HG02870 (cell line): Measurements from ENCODE around the gene CCR1.
"Not testable (repeated sequence)": the region's sequence is repeated elsewhere in the genome, so short reads cannot be mapped to it uniquely, and the experiment has no call there.

ENCODE experiments used
- ATAC-seq: cut with Tn5 transposase; IDR thresholded peaks from one replicate; pipeline ENCODE4 v1.9.1; 2021; ENCODE audit warnings: mild to moderate bottlenecking, moderate library complexity; ENCODE audit not compliant: unreplicated experiment

The CCR1 gene

DNA sequence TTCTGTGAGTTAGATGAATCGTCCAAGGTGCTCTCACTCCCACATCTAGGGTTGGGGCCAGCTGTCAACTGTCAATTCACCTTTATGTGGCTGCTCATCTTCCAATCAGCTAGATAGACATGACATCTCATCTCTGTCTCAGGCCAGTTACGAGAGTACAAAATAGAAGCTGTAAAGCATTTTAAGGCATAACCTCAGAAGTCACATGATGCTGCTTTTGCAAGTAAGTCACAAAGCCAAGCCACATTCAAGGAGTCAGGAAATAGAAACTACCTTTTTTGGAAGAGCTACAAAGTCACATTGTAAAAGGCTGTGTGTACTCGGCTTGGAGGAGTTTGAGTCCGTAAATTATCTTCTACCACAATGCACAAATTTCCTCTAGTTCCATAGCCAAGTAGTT, 5.1 kb upstream of the CCR1 start:
- no peak for ATAC-seq

DNA sequence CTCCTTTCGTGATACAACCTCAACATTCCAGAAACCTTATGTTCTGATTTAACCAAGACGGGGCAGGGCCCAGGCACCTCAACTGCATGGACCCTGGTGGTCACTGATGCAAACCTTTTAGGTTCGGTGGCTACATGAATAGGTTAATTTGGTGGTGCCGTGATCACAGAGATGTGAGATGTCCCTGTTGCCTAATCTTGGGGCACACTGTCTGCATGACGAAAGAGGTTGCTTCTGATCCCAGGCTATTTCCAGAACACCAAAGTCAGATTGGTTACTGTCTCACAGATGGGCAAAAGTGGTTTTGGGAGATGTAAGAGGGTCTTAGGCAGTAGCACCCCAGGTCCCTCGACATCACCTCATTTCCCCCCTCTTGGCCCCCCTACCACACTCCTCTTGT, 4.0 kb upstream of the CCR1 start:
- ATAC-seq = no peak

DNA sequence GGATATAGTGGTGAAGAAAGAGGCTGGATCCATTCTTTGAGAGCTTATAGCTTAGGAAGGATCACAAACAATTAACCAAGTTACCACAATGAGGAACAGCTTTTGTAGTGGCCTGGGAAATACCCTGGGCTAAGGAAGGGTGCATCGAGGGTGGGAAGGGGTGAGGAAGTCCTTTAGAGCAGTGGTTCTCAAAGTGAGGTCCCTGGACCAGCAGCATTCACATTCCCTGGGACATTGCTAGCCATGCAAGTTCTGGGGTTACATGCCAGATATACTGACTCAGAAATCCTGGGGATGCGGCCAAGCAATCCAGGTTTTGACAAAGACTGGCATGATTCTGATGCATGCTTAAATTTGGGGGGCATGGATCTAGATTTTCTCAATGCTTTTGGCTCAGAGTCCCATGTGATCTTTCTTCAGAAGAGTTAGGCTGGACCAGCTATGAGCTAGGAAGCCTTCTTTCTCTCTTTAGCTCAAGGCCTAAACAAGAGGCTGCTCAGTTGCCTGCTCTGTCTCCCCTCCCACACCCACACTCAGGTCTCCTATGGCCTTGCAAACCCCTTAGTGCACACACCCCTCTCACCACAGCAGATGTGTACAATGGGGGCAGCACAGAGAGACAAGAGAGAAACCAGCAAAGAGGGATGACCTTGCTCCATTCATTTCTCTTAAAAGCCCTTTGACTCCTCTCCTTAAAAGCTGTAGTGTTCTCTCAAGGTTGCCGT, 1.8 kb upstream of the CCR1 start:
- ATAC-seq = no peak

DNA sequence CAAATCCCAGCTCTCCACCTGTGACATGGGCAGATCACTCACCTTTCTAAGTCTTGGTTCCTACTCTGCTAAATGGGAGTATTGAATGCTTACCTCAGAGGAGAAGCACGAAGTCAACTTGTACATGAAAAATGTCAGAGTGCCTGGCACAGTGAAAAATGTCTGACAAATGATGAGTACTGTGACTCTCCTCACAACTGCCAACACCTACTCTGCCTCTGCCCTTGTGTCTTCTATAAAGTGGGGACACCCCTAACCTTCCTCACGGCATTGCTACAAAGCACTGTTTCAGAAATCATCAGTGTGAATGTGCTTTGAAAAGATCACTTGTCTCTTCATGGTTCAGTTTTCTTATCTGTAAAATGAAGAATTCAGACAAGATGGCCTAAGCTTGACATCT, 940 bp upstream of the CCR1 start:
- ATAC-seq = no peak

DNA sequence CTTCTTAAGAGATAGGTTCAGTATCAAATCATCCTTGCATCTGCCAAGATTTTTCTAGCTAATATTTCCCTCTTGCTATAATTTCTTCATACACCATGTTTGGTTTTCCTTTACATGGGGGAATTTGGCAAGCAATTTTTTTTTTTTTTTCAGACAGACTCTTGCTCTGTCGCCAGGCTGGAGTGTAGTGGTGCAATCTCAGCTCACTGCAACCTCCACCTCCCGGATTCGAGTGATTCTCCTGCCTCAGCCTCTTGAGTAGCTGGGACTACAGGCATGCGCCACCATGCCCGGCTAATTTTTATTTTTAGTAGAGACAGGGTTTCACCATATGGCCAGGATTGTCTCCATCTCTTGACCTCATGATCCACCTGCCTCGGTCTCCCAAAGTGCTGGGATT, 599 bp downstream of the CCR1 start:
- ATAC-seq = not testable (repeated sequence)

DNA sequence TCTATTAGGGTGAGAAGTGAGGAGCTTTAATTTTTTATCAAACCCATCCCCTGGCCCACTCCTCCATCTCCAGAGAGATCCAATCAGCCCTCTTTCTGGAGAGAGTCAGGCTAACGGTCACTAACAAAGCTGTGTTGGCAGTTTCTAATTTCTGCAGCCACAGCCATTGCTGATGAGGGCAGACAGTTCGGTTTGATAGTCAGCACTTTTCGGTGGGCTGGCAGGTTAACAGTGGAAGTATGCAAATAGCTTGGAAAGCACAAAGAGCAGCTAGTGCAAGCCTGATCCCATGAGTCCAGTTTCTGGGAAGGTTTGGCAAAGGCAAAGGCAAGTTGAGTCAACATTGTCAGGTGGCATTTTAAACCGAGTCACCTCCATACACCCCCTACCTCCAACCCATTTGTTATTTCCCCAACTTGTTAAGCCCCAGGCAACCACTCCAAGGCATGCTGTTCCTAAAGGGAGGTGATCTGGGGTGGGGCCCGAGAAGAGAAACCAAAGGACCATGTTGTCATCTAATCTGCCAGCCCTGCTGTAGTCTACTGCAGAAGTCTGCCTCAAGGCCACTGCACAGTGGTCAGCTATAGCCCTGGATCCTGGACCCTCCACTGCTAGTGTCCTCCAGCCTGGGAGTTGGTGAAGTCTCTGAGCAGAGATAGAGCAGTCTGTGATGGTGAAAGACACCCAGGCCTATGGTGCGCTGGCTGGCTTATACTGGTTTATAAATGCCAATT, 1.7 kb downstream of the CCR1 start:
- no peak for ATAC-seq

DNA sequence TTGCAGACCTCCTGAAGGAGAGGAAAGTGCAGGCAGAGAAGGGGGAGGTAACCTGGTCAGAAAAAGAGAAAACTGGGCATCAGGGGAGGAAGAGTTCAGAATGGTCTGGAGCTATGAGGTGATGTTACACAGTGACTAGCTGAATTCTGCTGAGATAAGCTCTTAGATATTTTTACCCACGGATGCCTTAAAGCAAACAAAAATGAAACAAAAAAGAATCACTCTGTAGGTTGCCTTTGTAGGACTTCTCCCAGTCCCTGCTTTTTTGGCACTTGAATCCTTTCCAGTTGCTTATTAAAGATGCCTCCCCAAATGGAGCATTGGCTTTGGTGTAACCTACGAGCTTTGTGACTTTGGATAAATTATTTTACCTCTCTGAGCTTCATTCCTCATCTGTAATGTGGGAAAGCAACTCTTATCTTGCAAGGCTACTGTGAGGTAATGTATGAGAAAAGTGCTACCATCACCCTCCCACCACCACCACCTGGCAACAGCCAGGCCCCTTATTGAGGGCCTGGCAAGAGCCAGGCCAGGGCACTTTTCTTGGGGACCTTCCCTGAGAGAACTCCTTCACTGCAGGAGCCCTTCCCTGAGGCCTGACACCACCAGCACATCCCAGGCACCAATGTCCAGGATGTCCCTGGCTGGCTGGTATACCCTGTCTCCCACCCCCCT, 2.7 kb downstream of the CCR1 start:
- no peak for ATAC-seq

DNA sequence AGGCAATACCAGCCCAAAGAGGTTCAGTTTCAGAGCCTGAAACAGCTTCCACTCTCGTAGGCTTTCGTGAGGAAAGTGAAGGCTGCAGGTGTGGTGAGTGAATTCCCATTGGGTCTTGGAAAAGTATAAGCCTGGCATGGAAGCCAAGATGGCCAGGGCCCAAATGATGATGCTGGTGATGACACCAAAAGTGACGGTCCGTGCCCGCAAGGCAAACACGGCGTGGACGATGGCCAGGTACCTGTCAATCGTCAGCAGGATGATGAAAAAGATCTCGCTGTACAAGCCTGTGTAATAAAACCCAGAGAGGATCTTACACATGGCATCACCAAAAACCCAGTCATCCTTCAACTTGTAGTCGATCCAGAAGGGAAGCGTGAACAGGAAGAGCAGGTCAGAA, 4.4 kb downstream of the CCR1 start:
- no peak for ATAC-seq

DNA sequence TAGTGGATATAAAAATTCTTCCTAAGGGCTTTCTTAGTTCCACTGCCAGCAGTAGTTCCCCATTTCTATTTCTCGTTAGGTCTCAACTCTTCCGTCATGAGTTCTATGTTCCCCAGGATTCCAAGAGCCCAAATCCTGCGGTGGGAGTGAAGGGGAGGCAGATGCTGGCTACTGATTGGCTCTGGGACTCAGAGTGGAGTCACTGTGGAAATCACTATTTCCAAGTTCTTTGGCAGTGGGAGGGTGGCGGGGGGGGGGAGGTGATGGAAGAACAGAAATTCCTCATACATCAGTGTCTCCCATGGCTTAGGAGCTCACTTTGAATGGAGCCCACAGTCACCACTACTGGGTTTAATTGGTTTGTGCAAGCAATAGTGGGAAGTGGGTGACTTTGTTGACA, 5.6 kb downstream of the CCR1 start:
- no peak for ATAC-seq

DNA sequence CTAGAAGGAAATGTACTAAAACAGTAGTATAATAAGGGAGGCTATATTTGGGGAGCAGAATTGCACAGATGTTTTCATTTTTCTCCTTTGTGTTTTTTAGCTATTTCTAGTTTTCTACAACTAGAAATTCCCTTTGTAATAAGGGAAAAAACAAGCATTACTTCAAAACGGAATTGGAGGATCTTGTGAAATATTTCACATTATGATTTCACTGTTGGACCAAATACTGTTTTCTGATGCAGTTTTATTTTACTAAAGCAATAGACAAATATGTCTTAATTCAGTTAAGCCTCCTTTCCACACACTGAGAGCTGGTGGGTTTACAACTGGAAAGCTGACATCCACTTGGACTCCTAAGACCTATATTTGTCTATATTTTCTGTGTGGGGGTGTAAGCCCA, 7.3 kb downstream of the CCR1 start:
- ATAC-seq = no peak

DNA sequence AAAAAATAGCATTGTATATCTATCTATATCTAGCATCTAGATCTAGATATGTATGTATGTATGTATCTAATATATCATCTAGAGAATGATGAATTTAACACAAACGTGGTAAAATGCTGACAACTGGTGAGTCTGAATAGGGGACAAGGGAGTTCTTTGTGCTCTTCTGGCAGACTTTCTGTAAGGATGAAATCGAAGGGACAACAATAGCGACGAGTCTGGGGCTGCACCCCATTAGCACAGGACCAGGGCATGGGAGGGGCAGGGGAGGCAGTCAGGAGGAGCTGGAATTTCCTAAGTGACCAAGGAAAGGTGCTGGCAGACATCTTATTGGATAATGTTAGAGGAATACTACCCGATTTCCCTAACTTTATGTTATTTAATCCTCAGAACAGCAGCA, 7.9 kb downstream of the CCR1 start:
- no peak for ATAC-seq

DNA sequence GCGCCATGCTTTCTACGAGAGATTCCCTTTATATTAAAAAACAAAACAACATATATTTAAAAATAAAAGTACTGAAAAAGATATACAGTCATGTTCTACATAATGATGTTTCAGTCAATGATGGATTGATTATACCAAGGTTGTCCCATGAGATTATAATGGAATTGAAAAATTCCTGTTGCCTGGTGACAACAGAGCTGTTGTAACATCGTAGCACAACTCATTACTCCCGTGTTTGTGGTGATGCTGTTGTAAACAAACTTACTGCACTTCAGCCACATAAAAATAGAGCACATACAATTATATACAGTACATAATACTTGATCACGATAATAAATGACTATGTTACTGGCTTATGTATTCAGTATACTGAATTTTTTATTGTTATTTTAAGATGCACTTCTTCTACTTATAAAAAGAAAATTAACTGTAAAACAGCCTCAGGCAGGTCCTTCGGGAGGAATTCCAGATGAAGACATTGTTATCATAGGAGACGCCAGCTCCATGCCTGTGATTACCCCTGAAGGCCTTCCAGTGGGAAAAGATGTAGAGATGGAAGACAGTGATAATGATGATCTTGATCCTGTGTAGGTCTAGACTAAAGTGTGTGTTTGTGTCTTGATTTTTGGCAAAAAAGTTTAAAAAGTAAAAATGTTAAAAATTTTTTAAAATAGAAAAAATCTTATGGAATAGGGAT, 11.7 kb downstream of the CCR1 start:
- no peak for ATAC-seq

DNA sequence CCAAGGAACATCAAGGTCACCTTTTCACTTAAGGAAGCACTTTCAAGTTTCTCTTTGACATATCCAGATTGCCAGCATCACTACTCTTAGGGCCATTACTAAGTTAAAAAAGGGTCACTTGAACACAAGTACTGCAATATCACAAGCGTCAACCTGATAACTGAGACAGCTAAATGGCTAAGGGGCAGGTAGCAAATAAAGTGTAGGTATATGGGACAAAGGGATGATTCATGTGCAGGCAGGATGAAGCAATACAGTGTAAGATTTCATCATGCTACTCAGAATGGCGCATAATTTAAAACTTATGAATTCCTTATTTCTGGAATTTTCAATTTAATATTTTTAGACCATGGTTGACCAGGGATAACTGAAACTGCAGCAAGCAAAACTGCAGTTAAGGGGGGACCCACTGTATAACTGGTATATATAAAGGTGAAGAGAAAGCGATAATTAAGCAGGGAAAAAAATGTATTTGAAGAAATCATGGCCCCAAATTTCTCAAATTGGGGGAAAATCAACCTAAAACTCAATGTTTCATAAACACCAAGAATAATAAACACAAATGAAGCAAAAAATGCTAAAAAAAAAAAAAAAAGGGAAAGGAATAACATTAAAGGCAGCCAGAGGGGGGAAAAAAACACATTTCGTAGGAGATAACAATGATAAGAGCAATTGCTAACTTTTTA, 13.1 kb downstream of the CCR1 start:
- no peak for ATAC-seq

DNA sequence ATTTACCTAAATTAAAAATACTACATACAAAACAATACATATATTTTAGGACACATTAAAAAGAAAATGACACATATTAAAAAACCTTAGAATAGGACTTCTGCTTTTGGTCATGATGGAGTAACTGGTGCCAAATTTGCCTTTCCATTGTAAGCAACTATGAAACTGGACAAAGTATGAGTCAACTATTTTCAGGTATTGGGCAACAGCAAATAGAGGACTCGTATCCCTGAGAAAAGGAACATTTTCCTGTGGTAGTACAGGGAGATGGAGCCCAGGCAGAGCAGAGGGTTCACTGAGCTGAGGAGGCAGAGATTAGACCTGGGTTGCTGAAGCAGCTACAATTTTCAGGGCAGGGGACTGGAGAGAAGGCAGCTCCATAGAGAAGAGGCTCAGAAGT, 14.7 kb downstream of the CCR1 start:
- no peak for ATAC-seq

DNA sequence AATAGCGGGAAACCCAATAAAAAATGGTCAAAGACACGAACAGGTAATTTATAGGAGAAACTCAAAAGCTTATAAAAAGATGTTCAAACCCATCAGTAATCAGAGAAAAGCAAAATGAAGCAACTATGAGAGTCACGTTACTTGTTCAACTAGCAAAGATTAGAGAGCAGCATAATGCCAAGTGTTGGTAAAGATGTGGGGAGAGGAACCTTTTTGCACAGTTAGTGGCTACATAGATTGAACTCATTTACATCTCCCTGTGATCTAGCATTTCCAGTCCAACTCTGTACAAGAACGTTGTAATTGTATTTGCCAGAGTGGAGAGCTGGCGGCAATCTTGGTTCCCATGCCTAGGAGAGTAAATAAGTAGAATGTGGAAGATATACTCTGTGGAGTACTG, 15.2 kb downstream of the CCR1 start:
- ATAC-seq = no peak

DNA sequence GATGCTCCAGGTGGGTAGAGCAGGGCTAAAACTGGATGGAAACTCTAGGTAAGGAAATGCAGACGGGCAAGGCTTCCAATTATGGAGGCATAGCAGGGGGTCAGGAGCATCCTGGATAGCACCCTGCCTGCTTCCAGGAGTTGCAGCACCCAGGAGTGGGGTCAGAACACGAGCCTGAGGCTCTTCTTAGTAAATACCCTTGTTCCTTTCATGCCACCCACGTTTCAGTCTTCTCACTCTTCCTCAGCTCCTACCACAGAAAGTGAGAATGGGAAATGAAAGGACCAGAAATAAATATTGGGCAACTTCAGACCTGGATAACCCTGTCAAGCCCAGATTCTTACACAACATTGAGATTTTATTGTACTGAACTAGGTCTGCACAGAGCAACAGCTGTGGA, 16.4 kb downstream of the CCR1 start:
- ATAC-seq = no peak

DNA sequence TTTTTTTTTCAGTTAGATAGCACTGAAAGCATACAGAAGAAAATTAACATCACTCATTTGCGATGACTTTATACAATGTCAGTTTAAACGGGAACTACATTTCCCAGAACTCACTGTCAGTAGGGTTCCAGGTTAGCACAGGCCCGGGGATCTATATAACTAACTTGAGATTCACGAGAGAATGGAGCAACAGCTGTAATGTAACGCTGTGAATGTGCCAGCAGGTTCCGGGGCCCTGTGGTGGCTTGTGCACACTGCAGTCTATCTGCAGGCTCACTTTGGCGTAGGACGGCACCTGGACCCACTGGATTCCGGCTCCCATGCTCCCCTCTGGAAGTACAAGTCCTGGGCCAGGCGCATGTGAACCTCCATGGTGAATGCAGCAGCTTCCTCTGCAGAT, 19.4 kb downstream of the CCR1 start:
- ATAC-seq = no peak

DNA sequence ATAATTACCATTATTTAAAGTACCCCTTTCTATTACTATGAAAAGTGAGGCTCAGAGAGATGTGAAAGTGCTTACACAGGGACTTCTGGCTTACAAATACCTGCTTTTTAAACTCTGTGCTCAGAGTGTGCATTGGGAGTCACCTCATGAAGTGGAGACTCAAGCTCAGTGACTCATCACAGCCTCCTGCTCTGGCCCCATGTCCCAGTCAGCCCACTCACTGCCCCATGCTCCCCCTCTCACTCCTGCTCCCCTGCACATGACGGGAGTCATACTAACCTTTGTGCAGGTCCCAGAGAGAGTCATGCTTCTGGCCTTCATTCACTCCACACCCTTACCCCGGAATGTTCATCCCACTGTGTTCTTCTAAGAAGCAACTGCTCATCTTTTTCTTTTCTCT, 20.2 kb downstream of the CCR1 start:
- ATAC-seq = no peak

DNA sequence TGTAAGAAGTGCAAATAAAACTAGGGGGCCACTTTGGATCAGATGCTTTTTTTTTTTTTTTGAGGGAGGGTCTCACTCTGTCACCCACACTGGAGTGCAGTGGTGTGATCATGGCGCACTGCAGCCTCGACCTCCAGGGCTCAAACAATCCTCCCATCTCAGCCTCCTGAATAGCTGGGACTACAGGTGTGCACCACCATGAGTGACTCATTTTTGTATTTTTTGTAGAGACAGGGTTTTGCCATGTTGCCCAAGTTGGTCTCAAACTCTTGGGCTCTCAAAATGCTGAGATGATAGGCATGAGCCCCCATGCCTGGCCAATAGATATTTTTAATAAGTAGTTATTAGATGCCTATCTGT, 20.8 kb downstream of the CCR1 start:
- peak; percentile 26 for ATAC-seq

DNA sequence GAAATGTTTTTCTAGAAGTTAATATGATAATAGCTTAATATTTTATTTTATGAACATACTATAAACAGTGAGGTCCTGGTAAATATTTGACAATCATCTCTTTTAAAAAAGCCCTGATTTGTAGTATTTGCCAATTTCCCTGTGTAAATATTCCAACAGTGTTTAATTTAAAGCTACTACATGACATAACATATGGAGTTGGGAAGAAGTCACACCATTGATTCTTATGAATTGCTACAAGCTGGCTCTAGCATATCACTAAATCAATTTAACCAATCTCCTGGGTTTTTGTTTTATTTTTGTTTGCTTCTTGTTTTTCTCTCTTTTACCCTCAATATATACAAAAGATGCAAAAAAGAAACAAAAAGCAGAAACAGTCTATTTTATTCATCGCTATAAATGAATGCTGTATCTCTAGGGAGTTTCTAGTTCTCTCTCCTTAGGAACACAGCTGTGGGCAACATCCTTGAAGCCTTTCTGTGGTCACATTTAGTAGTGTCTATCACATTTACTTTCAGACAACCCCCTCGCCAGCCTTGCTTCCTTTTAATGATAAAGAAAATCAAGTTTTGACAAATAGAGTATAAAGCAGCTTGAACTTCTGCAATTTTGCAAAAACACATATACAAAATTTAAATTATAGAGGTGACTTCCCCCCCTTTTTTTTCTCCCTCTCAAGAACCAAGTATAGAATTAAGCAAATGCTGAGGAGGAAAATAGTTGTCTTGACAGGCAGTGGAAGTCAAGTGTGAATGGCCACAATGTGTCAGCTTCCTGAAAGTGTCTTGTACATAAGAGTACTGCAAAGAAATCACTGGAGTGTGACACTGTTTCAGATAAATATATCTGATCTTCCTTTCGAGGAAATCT, 21.4 kb downstream of the CCR1 start:
- ATAC-seq = peak; percentile 80
